Measurements from ENCODE around the gene C20orf173. TPM values are rescaled to one million over a fixed set of nuclear protein-coding genes. Genes with fewer than 3 reads are reported as not detected.

C20orf173 gene
- total RNA-seq, 1 experiment from 2014 or later, result not detected

- TF ChIP-seq EMX1 (CRISPR knock-in tag; IDR thresholded peaks at IDR 0.05), result no peak
- TF ChIP-seq CDX4 (CRISPR knock-in tag; IDR thresholded peaks at IDR 0.05; ENCODE audit: borderline replicate concordance), result no peak
- TF ChIP-seq PRRX2 (CRISPR knock-in tag; IDR thresholded peaks at IDR 0.05), result no peak
- TF ChIP-seq JUN (CRISPR knock-in tag; IDR thresholded peaks at IDR 0.05), result no peak
- no peak for TF ChIP-seq PRDM15 (CRISPR knock-in tag; IDR thresholded peaks at IDR 0.05)
- no peak for TF ChIP-seq CBFB (CRISPR knock-in tag; IDR thresholded peaks at IDR 0.05; ENCODE audit: low read depth)
- no peak for TF ChIP-seq ATF3 (CRISPR knock-in tag; conservative IDR thresholded peaks at IDR 0.05)
- no peak for TF ChIP-seq ZNF263 (CRISPR knock-in tag; IDR thresholded peaks at IDR 0.05; ENCODE audit: low read depth)
- no peak for TF ChIP-seq STAT6 (CRISPR knock-in tag; conservative IDR thresholded peaks at IDR 0.05; ENCODE audit: low read depth)
- no peak for TF ChIP-seq ATF1 (CRISPR knock-in tag; IDR thresholded peaks at IDR 0.05)
- no peak for TF ChIP-seq ZNF232 (CRISPR knock-in tag; IDR thresholded peaks at IDR 0.05)
- TF ChIP-seq OVOL2 (CRISPR knock-in tag; IDR thresholded peaks at IDR 0.05; ENCODE audit: borderline replicate concordance), result no peak
- TF ChIP-seq ZNF281 (CRISPR knock-in tag; IDR thresholded peaks at IDR 0.05), result no peak
- no peak for TF ChIP-seq NFE2L1 (CRISPR knock-in tag; IDR thresholded peaks at IDR 0.05)
- no peak for TF ChIP-seq ZNF671 (CRISPR knock-in tag; IDR thresholded peaks at IDR 0.05)
- no peaks in the 10 kb centered on the region for H3K27me3 Mint-ChIP-seq (ENCODE audit: low read depth)
- DNase-seq (ENCODE audit: low spot score), result no peak
- POLR2A ChIA-PET, result no interaction called here
- H3K4me1 Mint-ChIP-seq, result no peaks in the 10 kb centered on the region
- H3K27ac Mint-ChIP-seq, result no peak overlapping the region
- ATAC-seq, result no peak
- peaks cover 53% of the 10 kb centered on the region for H3K36me3 Mint-ChIP-seq
- no peak overlapping the region for H3K4me3 Mint-ChIP-seq
- no peaks in the 10 kb centered on the region for H3K9me3 Mint-ChIP-seq
- CTCF ChIA-PET, result interaction anchor here (0.8 to 1.0 kb wide), 2 partner anchors 19 to 41 kb away, joined by 3 read pairs; no protein-coding TSS in a partner anchor
Observed at GRCh38 chr20:35506872-35507638, 22.4 kb downstream of the C20orf173 start.

GRCh38 chr20:35506179-35506578 is 23.3 kb downstream of the C20orf173 start:
- Mint-ChIP-seq H3K4me1 (no peaks in the 10 kb centered on the region), H3K9me3 (no peaks in the 10 kb centered on the region), H3K4me3 (no peak overlapping the region), H3K27ac (no peak overlapping the region; the same call in 1 of the 2 replicates), H3K27me3 (ENCODE audit: low read depth) (no peaks in the 10 kb centered on the region), H3K36me3 (peaks cover 51% of the 10 kb centered on the region)
- POLR2A ChIA-PET, result no interaction called here
- ATAC-seq, result no peak
- no peak for DNase-seq (ENCODE audit: low spot score)
- CTCF ChIA-PET, result no interaction called here
- TF ChIP-seq IRF1 (CRISPR knock-in tag; IDR thresholded peaks at IDR 0.05) (no peak), ZNF671 (CRISPR knock-in tag; IDR thresholded peaks at IDR 0.05) (no peak), ZNF263 (CRISPR knock-in tag; IDR thresholded peaks at IDR 0.05; ENCODE audit: low read depth) (no peak), RORB (CRISPR knock-in tag; IDR thresholded peaks at IDR 0.05) (no peak), CDX4 (CRISPR knock-in tag; IDR thresholded peaks at IDR 0.05; ENCODE audit: borderline replicate concordance) (no peak), NR1H2 (CRISPR knock-in tag; IDR thresholded peaks at IDR 0.05) (no peak), ATF3 (CRISPR knock-in tag; conservative IDR thresholded peaks at IDR 0.05) (no peak), CREM (CRISPR knock-in tag; IDR thresholded peaks at IDR 0.05) (no peak), CBFB (CRISPR knock-in tag; IDR thresholded peaks at IDR 0.05; ENCODE audit: low read depth) (no peak), FOXP1 (CRISPR knock-in tag; IDR thresholded peaks at IDR 0.05; ENCODE audit: borderline replicate concordance) (no peak)
